ENCODE data around the gene POLR1C.

POLR1C gene

GRCh38 chr6:43504756-43505593 lies 11.9 kb upstream of the POLR1C start:
- H2AFZ ChIP-seq (ENCODE audit: low read depth, low read length, severe bottlenecking) = no peak overlapping the region

DNA sequence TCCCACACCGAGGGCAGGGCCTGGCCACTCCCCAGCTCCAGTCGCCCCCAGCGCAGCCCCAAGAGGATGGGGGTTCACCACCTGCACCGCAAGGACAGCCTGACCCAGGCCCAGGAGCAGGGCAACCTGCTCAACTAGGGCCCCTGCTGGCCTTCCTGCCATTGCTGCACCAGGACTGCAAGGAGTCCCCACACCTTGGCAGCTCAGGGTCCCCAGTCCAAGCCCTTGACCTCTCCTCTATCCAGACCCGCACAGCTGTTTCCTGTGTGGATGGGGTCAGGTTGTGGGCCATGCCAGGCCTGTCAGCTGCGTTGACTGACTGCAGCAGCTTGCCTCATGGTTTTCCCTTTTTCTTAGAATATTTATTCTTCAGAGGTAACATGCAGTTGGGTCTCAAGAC lies 11.2 kb upstream of the POLR1C start:
- no peak for TF ChIP-seq EZH2phosphoT487 (conservative IDR thresholded peaks at IDR 0.05; ENCODE audit: low read length)
- TF ChIP-seq, protein P1, sequence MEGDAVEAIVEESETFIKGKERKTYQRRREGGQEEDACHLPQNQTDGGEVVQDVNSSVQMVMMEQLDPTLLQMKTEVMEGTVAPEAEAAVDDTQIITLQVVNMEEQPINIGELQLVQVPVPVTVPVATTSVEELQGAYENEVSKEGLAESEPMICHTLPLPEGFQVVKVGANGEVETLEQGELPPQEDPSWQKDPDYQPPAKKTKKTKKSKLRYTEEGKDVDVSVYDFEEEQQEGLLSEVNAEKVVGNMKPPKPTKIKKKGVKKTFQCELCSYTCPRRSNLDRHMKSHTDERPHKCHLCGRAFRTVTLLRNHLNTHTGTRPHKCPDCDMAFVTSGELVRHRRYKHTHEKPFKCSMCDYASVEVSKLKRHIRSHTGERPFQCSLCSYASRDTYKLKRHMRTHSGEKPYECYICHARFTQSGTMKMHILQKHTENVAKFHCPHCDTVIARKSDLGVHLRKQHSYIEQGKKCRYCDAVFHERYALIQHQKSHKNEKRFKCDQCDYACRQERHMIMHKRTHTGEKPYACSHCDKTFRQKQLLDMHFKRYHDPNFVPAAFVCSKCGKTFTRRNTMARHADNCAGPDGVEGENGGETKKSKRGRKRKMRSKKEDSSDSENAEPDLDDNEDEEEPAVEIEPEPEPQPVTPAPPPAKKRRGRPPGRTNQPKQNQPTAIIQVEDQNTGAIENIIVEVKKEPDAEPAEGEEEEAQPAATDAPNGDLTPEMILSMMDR (IDR thresholded peaks at IDR 0.05; ENCODE audit: insufficient read depth, low read length, poor library complexity, severe bottlenecking) = no peak
- Histone ChIP-seq H3K27ac (ENCODE audit: low read depth, low read length) (no peak overlapping the region), H3K9me2 (replicated peaks; ENCODE audit: insufficient read depth, low read length) (no peaks in the 10 kb centered on the region), H3K36me3 (ENCODE audit: low read length) (no peaks in the 10 kb centered on the region), H3K79me2 (ENCODE audit: insufficient read depth, low read length) (no peaks in the 10 kb centered on the region), H3K4me2 (ENCODE audit: low read depth, low read length, poor library complexity, severe bottlenecking) (no peak overlapping the region), H3K9ac (ENCODE audit: low read length) (no peak overlapping the region), H3K27me3 (ENCODE audit: low read length) (no peaks in the 10 kb centered on the region), H2AFZ (ENCODE audit: low read depth, low read length, severe bottlenecking) (no peak overlapping the region), H3K4me3 (ENCODE audit: insufficient read depth, low read length, poor library complexity, severe bottlenecking) (no peak overlapping the region), H3K9me3 (ENCODE audit: insufficient read depth, low read length) (no peaks in the 10 kb centered on the region), H3F3A (ENCODE audit: insufficient read depth) (no peaks in the 10 kb centered on the region), H4K20me1 (ENCODE audit: low read depth, low read length) (no peaks in the 10 kb centered on the region; the same call in 1 of the 2 replicates)

More at GRCh38 chr6:43504756-43505593, 11.9 kb upstream of the POLR1C start:
- H3K9me2 ChIP-seq (replicated peaks; ENCODE audit: insufficient read depth, low read length) = no peaks in the 10 kb centered on the region
- no peak overlapping the region for H3K4me3 ChIP-seq (ENCODE audit: insufficient read depth, low read length, poor library complexity, severe bottlenecking)
- no peaks in the 10 kb centered on the region for H3K9me3 ChIP-seq (ENCODE audit: insufficient read depth, low read length)
- no peaks in the 10 kb centered on the region for H3F3A ChIP-seq (ENCODE audit: insufficient read depth)
- H3K36me3 ChIP-seq (ENCODE audit: low read length) = no peaks in the 10 kb centered on the region
- no peak overlapping the region for H3K4me2 ChIP-seq (ENCODE audit: low read depth, low read length, poor library complexity, severe bottlenecking)
- no peaks in the 10 kb centered on the region for H3K27me3 ChIP-seq (ENCODE audit: low read length)
- H3K27ac ChIP-seq (ENCODE audit: low read depth, low read length) = no peak overlapping the region
- no peak overlapping the region for H3K9ac ChIP-seq (ENCODE audit: low read length)
- H4K20me1 ChIP-seq (ENCODE audit: low read depth, low read length) = no peaks in the 10 kb centered on the region; the same call in 1 of the 2 replicates
- TF ChIP-seq, protein P1 (IDR thresholded peaks at IDR 0.05; ENCODE audit: insufficient read depth, low read length, poor library complexity, severe bottlenecking) = no peak
- TF ChIP-seq EZH2phosphoT487 (conservative IDR thresholded peaks at IDR 0.05; ENCODE audit: low read length) = no peak
- H3K79me2 ChIP-seq (ENCODE audit: insufficient read depth, low read length) = no peaks in the 10 kb centered on the region

DNA sequence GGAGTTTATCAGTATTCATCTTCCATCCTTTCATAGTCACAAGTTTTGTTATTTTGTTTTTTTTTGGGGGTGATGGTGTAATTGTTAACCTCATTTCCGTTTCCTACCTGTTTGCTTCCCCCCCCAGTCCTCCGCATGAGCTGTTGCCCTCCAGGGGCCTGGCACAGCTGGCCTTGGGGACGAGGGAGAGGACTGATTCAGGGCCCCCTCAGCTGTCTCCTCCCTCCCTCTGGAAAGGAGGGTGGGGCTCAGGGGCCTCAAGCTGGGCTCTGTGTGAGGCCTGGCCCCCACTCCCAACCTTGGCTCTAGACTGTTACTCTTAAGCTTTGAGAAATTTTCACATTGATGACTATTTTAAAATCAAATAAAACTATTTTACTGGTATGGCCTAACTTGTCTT lies 10.7 kb upstream of the POLR1C start:
- Histone ChIP-seq H3K27me3 (ENCODE audit: low read length) (no peaks in the 10 kb centered on the region), H4K20me1 (ENCODE audit: low read depth, low read length) (no peaks in the 10 kb centered on the region; the same call in 1 of the 2 replicates), H3K4me2 (ENCODE audit: low read depth, low read length, poor library complexity, severe bottlenecking) (no peak overlapping the region), H3K9me3 (ENCODE audit: insufficient read depth, low read length) (no peaks in the 10 kb centered on the region), H3K4me3 (ENCODE audit: insufficient read depth, low read length, poor library complexity, severe bottlenecking) (no peak overlapping the region), H3F3A (ENCODE audit: insufficient read depth) (peaks cover under 1% of the 10 kb centered on the region; the same call in 1 of the 2 replicates), H3K27ac (ENCODE audit: low read depth, low read length) (no peak overlapping the region), H3K9ac (ENCODE audit: low read length) (no peak overlapping the region), H3K36me3 (ENCODE audit: low read length) (no peaks in the 10 kb centered on the region), H3K79me2 (ENCODE audit: insufficient read depth, low read length) (no peaks in the 10 kb centered on the region), H2AFZ (ENCODE audit: low read depth, low read length, severe bottlenecking) (no peak overlapping the region), H3K9me2 (replicated peaks; ENCODE audit: insufficient read depth, low read length) (no peaks in the 10 kb centered on the region)
- no peak for TF ChIP-seq EZH2phosphoT487 (conservative IDR thresholded peaks at IDR 0.05; ENCODE audit: low read length)
- TF ChIP-seq, protein P1 (IDR thresholded peaks at IDR 0.05; ENCODE audit: insufficient read depth, low read length, poor library complexity, severe bottlenecking) = no peak
